SU-DHL-6 (cell line): ENCODE measurements around the gene FOXD4L1.
"Not testable (repeated sequence)": the region's sequence is repeated elsewhere in the genome, so short reads cannot be mapped to it uniquely, and the experiment has no call there.

Experiments
- EZH2phosphoT487 ChIP-seq: fragments of 200-600 bp; sonication (generic), shearing (Covaris generic); conservative IDR thresholded peaks from 2 replicates; pipeline ENCODE4 v1.6.1; 2018; ENCODE audit warnings: mild to moderate bottlenecking, antibody characterized with exemption, low read length, moderate library complexity, mixed read lengths
- TF ChIP-seq, protein P1 (sequence below): fragments of 200-600 bp; sonication (generic); IDR thresholded peaks from one replicate; pipeline ENCODE4 v1.5.1; 2017; ENCODE audit warnings: antibody characterized with exemption, mild to moderate bottlenecking, low read length, moderate library complexity; ENCODE audit not compliant: insufficient read depth, poor library complexity, severe bottlenecking

DNA sequence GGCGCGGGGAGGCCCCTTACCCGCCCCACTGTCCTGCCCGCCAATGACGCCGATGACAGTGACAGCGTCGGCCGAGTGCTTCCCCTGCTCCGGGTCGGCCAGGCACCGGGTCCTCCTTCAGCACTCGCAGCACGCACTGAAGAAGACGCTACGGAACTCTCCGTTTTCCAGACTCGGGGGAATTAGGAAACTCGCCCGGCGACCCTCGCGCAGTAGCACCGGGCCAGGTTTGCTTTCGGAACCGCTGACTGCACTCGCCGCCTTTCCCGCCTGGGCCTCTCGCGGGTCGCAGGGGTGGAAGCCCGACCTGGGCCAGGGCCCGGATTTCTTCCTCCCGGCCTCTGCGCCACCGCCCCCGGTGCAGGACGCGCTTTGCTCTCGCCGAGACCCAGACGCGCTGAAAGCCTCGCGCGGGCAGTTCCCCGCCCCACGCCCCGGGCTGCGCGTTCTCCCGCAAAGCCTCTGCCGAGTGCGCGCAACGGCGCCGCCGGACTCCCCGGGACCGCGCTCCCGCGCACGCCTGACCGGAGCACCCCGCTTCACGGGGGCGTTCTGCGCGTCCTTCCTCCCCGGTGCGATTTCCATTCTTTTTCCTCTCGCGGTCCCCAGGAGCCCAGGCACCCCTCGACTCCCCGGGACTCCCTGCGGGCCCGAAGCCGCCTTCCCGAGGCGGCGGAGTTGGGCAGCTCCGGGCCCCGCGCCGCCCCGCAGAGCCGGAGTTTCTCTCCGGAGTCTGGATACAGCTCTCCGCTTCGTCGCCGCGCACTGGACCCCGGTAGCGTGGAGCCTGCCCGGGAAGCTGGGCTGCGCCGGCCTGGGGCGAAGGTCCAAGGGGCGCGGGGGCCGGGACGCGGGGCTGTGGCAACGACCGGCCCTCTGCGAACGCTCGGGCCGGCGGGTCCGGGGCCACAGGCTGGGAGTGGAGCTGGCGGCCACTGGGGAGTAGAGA is 4.9 kb downstream of the FOXD4L1 start:
- TF ChIP-seq, protein P1, sequence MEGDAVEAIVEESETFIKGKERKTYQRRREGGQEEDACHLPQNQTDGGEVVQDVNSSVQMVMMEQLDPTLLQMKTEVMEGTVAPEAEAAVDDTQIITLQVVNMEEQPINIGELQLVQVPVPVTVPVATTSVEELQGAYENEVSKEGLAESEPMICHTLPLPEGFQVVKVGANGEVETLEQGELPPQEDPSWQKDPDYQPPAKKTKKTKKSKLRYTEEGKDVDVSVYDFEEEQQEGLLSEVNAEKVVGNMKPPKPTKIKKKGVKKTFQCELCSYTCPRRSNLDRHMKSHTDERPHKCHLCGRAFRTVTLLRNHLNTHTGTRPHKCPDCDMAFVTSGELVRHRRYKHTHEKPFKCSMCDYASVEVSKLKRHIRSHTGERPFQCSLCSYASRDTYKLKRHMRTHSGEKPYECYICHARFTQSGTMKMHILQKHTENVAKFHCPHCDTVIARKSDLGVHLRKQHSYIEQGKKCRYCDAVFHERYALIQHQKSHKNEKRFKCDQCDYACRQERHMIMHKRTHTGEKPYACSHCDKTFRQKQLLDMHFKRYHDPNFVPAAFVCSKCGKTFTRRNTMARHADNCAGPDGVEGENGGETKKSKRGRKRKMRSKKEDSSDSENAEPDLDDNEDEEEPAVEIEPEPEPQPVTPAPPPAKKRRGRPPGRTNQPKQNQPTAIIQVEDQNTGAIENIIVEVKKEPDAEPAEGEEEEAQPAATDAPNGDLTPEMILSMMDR, result not testable (repeated sequence)
- TF ChIP-seq EZH2phosphoT487, result not testable (repeated sequence)
